Right renal pelvis (tissue), 4 donors: Measurements from ENCODE around the gene KIF17. TPM values are rescaled to one million over a fixed set of nuclear protein-coding genes. Genes with fewer than 3 reads are reported as not detected.
A peak's percentile ranks its signal among the peaks of the same experiment; 100 is the strongest.

Experiments used
- DNase-seq, 4 donors: peaks; one replicate each; pipeline ENCODE4 v3.0.0-alpha.2; 2013; ENCODE audit warnings: low read depth in 4 of 4, low spot score in 3 of 4, missing footprints in 1 of 4
- polyA plus RNA-seq, 4 donors: library from polyadenylated mRNA; unstranded; fragments of 120-200 nt; gene quantifications; one replicate each; pipeline ENCODE4 v1.2.1, GENCODE V29; 2013; ENCODE audit not compliant: insufficient read length in 4 of 4

KIF17 gene
- polyA plus RNA-seq, result 1 to 10 TPM; 2.1 to 5.6 (median 4.9) TPM

GRCh38 chr1:20717452-20718342 lies at the start of gene KIF17:
KIF17 (minus strand) TSS chr1:20718007; CDS start chr1:20717706, 301 bp downstream.
- peak in 3 of 4 donors; percentile 56 to 68 (median 63) for DNase-seq

- no peak for DNase-seq
Observed at GRCh38 chr1:20767271-20767670, 49.5 kb upstream of the KIF17 start.

GRCh38 chr1:20763417-20763816 lies 45.6 kb upstream of the KIF17 start:
- no peak for DNase-seq

GRCh38 chr1:20760322-20760721 lies 42.5 kb upstream of the KIF17 start:
- no peak for DNase-seq

- DNase-seq, result no peak
Observed at GRCh38 chr1:20753589-20753988, 35.8 kb upstream of the KIF17 start.

- no peak for DNase-seq
Observed at GRCh38 chr1:20751462-20751990, 33.7 kb upstream of the KIF17 start.

- DNase-seq, result no peak
Observed at GRCh38 chr1:20742671-20743070, 24.9 kb upstream of the KIF17 start.

GRCh38 chr1:20740781-20741180 lies 23.0 kb upstream of the KIF17 start:
- no peak for DNase-seq

- no peak for DNase-seq
Observed at GRCh38 chr1:20739225-20739624, 21.4 kb upstream of the KIF17 start.

- no peak for DNase-seq
Observed at GRCh38 chr1:20735581-20736111, 17.8 kb upstream of the KIF17 start.

GRCh38 chr1:20733360-20733975 lies 15.7 kb upstream of the KIF17 start:
- DNase-seq, result no peak

- DNase-seq, result peak in 2 of 4 donors; percentile 56 to 63
Observed at GRCh38 chr1:20732588-20733359, 15.0 kb upstream of the KIF17 start, which contains the start of gene SH2D5. SH2D5 (minus strand) TSS chr1:20732703; CDS start chr1:20728044, 4,659 bp downstream.

- DNase-seq, result peak in 2 of 4 donors; percentile 55 to 70
Observed at GRCh38 chr1:20732071-20732587, 14.3 kb upstream of the KIF17 start.

GRCh38 chr1:20731057-20731991 lies 13.5 kb upstream of the KIF17 start:
- DNase-seq, result no peak

GRCh38 chr1:20730690-20731056 lies 12.9 kb upstream of the KIF17 start:
- no peak for DNase-seq

GRCh38 chr1:20729990-20730689 lies 12.3 kb upstream of the KIF17 start:
- DNase-seq, result no peak

- no peak for DNase-seq
Observed at GRCh38 chr1:20729155-20729931, 11.5 kb upstream of the KIF17 start.
